Measurements from ENCODE around the gene CAPRIN1.

DNA sequence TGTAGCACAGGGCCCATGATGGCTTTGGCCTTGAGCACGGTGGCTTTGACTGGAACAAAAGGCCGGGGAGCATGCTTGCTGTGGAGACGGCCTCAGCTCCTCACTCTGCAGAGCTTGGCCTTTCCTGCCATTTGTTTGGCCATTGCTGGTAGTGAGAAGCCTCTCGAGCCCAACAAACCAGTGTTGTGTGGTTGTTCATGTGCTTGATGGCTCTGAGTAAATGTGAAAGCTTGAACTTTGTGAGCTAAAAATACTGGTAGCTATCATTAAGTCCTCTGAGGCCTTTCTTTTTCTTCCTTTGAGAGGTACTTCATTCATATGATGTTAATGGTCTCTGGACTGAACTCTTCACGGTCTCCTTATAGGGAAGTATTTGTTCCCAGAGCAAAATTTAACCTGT, 93.5 kb downstream of the CAPRIN1 start:
- TF ChIP-seq POLR2A (IDR thresholded peaks at IDR 0.05; ENCODE audit: low read depth, low read length) (no peak), MAX (IDR thresholded peaks at IDR 0.05; ENCODE audit: insufficient read depth, insufficient read length) (no peak), EZH2 (IDR thresholded peaks at IDR 0.05; ENCODE audit: borderline replicate concordance, low read depth, low read length, severe bottlenecking) (no peak), MYC (IDR thresholded peaks at IDR 0.05; ENCODE audit: low read depth, low read length) (no peak), POLR2AphosphoS5 (IDR thresholded peaks at IDR 0.05; ENCODE audit: insufficient read depth, low read depth, low read length) (no peak), GATA2 (IDR thresholded peaks at IDR 0.05; ENCODE audit: insufficient read depth, insufficient read length, low read depth, low read length) (no peak), JUN (IDR thresholded peaks at IDR 0.05; ENCODE audit: borderline replicate concordance, insufficient read depth, insufficient read length, low read depth) (no peak)
- TF ChIP-seq, protein P1, sequence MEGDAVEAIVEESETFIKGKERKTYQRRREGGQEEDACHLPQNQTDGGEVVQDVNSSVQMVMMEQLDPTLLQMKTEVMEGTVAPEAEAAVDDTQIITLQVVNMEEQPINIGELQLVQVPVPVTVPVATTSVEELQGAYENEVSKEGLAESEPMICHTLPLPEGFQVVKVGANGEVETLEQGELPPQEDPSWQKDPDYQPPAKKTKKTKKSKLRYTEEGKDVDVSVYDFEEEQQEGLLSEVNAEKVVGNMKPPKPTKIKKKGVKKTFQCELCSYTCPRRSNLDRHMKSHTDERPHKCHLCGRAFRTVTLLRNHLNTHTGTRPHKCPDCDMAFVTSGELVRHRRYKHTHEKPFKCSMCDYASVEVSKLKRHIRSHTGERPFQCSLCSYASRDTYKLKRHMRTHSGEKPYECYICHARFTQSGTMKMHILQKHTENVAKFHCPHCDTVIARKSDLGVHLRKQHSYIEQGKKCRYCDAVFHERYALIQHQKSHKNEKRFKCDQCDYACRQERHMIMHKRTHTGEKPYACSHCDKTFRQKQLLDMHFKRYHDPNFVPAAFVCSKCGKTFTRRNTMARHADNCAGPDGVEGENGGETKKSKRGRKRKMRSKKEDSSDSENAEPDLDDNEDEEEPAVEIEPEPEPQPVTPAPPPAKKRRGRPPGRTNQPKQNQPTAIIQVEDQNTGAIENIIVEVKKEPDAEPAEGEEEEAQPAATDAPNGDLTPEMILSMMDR (IDR thresholded peaks at IDR 0.05; ENCODE audit: extremely low read depth in 1 of 2, insufficient read depth in 1 of 2, low read depth in 1 of 2, low read length in 2 of 2) = no peak
